Mononuclear cell (primary cell): ENCODE results near the gene SENP2. TPM values are rescaled to one million over a fixed set of nuclear protein-coding genes. Genes with fewer than 3 reads are reported as not detected.
"Not testable (repeated sequence)": the region's sequence is repeated elsewhere in the genome, so short reads cannot be mapped to it uniquely, and the experiment has no call there.

Source experiments
- H3K27me3 ChIP-seq: 2 replicates; pipeline ENCODE4 v1.6.0; 2011; ENCODE audit warnings: low read length, control low read depth; ENCODE audit not compliant: insufficient read depth
- H3K4me1 ChIP-seq: 2 replicates; pipeline ENCODE4 v1.5.1; 2011; ENCODE audit warnings: mild to moderate bottlenecking, low read length, control low read depth; ENCODE audit not compliant: insufficient read depth
- H3K4me3 ChIP-seq: 2 replicates; pipeline ENCODE4 v1.5.1; 2011; ENCODE audit warnings: mild to moderate bottlenecking, low read length, moderate library complexity
- H3K9me3 ChIP-seq: 2 replicates; pipeline ENCODE4 v1.5.1; 2011; ENCODE audit warnings: low read depth, mild to moderate bottlenecking, control low read depth, low read length
- total RNA-seq: library from RNA; depleted of rRNA; stranded (reverse); fragments of >200 nt; gene quantifications from one replicate; pipeline ENCODE4 v1.2.3, GENCODE V29; 2012

SENP2 gene
- total RNA-seq, 1 donor, result 48.4 TPM

DNA sequence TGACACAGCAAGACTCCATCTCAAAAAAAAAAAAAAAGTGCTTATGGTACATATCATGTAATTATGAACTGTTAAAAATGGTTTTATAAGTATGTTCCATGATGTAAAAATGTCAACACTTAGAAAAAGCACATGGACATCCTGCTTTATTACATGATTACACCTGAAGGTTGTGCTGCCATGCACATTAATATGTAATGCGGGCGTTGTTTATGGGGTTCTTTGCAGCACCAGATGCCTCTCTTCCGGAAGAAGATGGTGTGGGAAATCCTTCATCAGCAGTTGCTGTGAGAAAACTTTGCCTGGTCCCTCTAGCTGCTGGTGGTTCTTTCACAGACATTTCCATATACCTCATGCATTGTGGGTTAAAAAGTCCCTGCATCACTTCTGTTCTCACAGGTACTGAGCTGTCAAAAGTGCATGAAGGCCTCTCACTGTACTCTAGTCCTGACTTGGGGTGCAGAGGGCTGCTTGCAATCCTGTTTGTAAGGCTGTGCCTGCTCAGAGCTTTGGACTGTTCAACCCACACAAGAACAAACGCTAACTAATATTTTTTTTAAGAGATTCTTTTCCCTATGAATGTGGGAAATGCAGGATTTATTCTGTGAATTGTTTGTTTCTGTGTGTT, 43.6 kb downstream of the SENP2 start:
- peaks cover 8% of the 10 kb centered on the region for H3K4me1 ChIP-seq
- no peak overlapping the region for H3K4me3 ChIP-seq
- no peaks in the 10 kb centered on the region for H3K27me3 ChIP-seq
- no peaks in the 10 kb centered on the region for H3K9me3 ChIP-seq

DNA sequence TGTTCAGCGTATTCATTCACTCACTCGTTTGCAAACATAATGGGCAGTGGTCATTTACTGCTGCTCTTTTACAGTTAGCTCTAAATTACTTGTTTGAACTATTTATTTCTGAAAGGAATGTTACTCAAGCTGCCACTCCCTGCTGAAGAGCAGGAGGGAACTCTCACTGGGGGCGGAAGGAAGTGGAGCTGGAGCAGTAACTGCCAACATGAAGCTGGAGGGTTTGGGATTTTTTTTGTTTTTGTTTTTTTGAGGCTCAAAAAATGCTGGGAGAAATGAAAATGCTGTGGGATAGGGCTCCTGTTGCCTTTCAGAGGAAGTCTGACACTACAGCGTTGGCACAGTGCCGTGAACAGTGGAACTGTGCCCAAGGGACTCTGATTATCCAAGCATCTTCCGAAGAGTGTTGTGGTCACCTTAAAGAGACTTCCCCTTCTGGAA, 44.1 kb downstream of the SENP2 start:
- no peaks in the 10 kb centered on the region for H3K9me3 ChIP-seq
- H3K27me3 ChIP-seq, result no peaks in the 10 kb centered on the region
- H3K4me3 ChIP-seq, result no peak overlapping the region
- H3K4me1 ChIP-seq, result peaks cover 8% of the 10 kb centered on the region

DNA sequence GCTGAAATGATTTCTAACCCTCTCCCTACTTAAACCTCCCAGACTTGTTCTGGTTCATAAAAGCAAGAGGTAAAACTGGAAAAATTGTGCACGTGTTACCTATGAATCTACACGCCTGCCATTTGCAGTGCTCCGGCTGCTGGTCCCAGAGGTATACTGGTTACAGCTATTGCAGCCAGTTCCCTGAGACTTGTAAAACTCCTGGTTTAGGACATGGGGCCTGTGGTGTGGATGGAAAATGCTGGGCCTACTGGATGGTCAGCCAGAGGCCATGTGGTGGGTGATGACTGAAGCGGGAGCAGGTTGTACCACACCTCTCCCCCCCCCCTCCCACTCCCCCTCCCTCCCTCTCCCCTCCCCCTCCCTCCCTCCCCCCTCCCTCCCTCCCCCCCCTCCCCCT, 45.0 kb downstream of the SENP2 start:
- Histone ChIP-seq H3K9me3 (no peaks in the 10 kb centered on the region), H3K4me3 (no peak overlapping the region), H3K27me3 (no peaks in the 10 kb centered on the region), H3K4me1 (peaks cover 8% of the 10 kb centered on the region)

DNA sequence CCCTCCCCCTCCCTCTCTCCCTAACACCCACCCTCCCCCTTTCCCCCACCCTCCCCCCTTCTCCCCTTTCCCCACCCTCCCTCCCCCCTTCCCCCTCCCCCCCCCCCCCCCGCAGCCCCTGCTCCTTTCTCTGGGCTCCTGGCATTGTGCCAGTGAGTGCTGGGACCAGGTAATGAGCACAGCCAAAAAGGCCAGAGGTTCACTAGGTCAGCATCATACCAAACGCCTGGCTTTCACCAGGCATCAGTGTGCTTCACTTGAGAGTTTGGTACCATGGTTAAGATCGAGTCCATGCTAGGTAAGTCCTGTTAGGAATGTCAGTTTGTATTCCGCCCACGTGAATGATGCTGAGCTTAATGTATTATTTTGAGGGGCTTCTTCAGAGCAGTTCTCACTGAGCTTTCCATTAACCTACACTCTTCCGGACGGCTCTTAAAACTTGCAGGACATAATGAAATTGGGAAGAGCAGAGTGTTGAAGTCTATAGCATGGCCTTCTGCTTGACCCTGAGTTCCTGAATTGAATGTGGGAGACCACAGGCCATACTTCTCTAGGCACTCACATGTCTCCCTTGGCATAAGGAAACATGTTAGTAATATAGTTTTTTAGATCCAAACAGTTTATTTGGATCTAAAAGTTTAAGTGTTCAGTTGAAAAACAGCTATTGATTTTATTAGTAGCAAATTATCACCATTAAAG, 45.6 kb downstream of the SENP2 start:
- Histone ChIP-seq H3K9me3 (no peaks in the 10 kb centered on the region), H3K4me1 (peaks cover 8% of the 10 kb centered on the region), H3K27me3 (no peaks in the 10 kb centered on the region), H3K4me3 (no peak overlapping the region)

DNA sequence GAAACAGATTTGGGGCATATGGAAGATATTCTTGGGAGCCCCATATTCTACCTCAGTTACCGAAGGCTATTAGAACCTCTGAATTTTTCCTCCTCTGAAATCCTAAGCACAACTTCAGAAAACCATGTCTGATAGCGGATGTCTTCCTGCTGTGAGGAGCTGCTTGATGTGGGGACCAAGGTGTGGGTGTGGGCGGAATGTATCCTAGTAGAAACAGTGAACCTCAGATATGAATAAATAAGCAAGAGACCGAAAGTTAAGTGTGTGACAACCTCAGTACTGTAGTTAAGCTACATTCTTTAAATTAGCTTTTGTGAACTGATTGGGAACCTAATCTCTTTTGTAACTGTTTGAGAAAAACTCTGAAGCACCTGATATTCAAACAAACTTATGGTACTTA, 46.9 kb downstream of the SENP2 start:
- Histone ChIP-seq H3K9me3 (no peaks in the 10 kb centered on the region), H3K27me3 (no peaks in the 10 kb centered on the region), H3K4me3 (no peak overlapping the region), H3K4me1 (peaks cover 8% of the 10 kb centered on the region)

DNA sequence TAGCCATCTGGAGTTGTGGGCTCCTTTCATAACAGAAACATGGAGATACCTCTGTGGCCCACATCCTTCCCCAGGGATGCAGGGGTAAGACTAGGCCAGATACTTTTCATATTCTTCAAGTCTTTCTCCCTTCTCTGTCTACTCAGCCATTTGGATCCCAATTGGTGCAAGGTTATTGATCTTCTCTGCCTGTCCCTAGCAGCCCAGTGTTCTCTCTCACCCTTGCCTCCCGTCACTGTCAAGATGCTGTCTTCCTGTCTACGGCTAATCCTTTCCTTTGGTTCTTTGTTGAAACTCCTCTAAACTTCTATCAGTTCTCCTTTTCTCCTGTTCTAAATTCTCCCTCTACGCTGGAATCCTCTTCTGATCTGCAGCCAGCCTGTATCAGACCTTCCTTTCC, 51.3 kb downstream of the SENP2 start:
- Histone ChIP-seq H3K4me1 (no peaks in the 10 kb centered on the region), H3K4me3 (no peak overlapping the region), H3K27me3 (no peaks in the 10 kb centered on the region), H3K9me3 (no peaks in the 10 kb centered on the region)

DNA sequence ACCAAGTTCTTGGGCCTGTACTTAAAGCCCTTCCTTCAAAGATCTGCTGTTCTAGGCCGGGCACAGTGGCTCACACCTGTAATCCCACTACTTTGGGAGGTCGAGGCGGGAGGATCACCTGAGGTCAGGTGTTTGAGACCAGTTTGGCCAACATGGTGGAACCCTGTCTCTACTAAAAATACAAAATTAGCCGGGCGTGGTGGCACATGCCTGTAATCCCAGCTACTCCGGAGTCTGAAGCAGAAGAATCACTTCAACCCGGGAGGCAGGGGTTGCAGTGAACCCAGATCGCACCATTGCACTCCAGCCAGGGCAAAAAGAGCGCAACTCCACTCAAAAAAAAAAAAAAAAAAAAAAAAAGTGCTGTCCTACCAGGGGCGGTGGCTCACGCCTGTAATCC, 52.6 kb downstream of the SENP2 start:
- H3K4me1 ChIP-seq, H3K4me3 ChIP-seq, H3K9me3 ChIP-seq, H3K27me3 ChIP-seq: not testable (repeated sequence)

DNA sequence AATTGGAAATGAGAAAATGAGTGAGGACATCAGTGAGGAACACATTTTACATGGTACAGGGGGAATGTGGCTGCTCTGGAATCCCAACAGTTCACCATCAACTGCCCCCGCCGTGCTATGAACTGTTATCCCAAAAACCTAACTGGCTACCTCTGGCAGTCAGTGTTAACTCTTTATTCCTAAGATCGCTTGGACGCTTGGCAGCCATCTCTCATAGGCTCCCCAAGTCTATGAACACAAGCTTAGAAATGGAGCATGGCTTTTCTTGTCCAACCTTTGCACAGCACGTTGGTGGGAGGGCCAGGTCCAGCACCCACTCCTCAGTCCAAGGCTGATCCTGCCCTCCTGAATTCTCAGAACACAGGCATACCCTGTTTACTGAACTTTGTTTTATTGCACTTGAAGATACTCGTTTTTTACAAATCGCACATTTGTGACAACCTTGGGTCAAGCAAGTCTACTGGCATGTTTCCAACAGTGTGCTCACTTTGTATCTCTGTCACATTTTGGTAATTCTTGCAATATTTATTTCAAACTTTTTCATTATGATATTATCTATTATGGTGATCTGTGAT, 53.6 kb downstream of the SENP2 start:
- no peak overlapping the region for H3K4me3 ChIP-seq
- no peaks in the 10 kb centered on the region for H3K4me1 ChIP-seq
- H3K27me3 ChIP-seq, result no peaks in the 10 kb centered on the region
- no peaks in the 10 kb centered on the region for H3K9me3 ChIP-seq

DNA sequence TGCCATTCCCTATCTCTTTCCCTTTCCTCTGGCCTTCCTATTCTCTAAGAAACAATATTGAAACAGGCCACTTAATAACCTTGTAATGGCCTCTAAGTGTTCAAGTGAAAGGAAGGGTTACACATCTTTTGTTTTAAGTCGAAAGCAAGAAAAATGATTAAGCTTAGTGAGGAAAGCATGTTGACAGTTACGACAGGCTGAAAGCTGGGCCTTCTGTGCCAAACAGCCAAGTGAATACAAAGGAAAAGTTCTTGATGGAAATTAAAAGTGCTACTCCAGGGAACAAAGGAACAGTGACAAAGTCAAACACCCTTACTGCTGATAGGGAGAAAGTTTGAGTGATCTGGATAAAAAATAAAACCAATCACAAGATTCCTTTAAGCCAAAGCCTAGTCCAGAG, 54.2 kb downstream of the SENP2 start:
- Histone ChIP-seq H3K4me1 (no peaks in the 10 kb centered on the region), H3K4me3 (no peak overlapping the region), H3K9me3 (no peaks in the 10 kb centered on the region), H3K27me3 (no peaks in the 10 kb centered on the region)

DNA sequence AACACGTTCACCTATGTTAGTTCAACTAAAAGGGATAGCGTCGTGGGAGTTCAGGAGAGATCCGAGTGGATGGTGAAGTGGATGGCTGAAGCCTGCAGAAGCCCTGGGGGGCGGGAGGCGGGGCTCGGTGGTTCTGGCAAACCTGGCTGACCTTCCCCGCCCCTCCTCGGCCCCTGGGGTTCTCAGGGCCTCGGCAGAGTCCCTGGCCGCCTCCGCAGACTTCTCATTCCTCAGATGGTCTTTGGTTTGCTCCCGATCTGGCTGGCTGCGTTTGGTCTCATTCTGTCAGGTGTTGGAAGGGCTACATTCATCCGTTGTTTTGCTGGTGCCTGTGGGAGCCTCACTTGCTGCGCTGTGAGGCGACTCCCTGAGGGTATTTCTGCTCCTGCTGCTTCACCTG, 59.1 kb downstream of the SENP2 start:
- H3K4me1 ChIP-seq, H3K4me3 ChIP-seq, H3K27me3 ChIP-seq, H3K9me3 ChIP-seq: not testable (repeated sequence)

DNA sequence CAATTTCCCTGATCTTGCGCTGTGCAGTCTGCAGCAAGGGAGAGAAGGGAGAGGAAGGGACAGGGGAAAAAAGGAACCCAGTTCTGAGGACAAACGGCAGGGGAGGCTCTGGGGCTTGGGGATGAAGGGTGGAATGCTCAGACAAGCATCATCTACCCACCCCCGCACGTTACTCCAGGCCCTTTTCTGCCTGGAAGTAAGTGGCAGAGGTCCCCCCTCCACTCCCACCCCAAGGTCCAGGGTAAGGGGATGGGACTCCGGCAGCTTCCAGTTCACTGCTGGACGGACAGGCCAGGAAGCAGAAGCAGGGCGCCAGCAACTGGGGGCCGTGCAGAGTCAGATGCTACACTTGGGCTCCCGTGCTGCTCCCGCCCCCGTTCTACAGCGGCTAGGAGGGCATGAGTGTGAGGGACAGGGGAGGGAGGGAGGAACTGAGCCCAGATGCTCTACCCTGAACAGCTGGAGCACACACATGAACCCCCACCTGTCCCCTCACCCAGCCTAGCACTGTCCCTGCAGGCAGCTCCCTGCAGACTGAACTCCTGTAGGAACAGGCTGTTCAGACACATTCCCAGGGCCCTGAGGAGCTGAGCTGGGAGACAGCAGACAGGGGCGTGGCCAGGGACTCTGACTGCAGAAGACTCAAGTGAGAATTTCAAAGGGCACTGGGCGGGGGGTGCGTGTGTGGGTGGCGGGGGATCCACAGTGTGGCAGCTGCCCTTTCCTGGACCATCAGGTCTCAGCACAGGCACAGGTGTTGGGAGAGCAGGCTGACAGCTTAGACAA, 59.7 kb downstream of the SENP2 start:
- peaks cover 6% of the 10 kb centered on the region for H3K4me1 ChIP-seq
- no peak overlapping the region for H3K4me3 ChIP-seq
- H3K9me3 ChIP-seq, result no peaks in the 10 kb centered on the region
- no peaks in the 10 kb centered on the region for H3K27me3 ChIP-seq

DNA sequence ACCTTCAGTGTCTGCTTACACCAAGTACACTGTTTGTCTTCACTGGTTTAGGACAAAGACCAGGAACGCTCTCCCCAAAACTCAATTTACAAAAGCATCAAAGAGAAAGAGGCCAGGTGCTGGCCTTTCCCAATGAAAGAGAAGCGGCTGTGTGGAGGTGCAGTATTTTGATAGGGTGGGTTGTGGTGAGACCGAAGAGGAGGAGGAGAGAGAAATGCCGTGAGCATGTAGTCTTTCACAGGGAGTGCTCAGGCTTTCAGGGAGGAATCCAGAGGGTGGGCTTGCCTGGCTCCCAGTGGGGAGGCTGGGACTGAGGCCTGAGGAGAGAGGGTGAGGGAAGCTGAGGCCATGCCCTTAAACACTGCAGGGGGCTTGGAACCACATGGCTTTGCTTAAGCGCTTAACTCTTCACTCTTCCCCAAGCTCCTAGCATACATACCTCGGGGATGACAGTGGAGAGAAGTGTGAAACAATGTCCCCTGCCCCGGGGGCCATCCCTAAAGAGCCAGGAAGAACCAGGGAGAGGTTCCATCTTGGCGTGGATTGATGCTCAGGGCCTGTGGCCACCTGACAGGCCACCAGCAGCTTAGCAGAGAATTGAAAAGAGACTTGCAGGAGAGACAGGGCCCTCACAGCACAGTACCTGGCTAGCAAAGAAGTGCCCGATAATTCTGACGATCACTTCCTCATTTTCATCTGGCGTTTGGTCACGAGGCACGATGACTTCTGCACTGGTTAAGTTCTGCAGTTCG, 60.5 kb downstream of the SENP2 start:
- H3K9me3 ChIP-seq, result no peaks in the 10 kb centered on the region
- no peaks in the 10 kb centered on the region for H3K27me3 ChIP-seq
- H3K4me3 ChIP-seq, result no peak overlapping the region
- peaks cover 6% of the 10 kb centered on the region for H3K4me1 ChIP-seq

DNA sequence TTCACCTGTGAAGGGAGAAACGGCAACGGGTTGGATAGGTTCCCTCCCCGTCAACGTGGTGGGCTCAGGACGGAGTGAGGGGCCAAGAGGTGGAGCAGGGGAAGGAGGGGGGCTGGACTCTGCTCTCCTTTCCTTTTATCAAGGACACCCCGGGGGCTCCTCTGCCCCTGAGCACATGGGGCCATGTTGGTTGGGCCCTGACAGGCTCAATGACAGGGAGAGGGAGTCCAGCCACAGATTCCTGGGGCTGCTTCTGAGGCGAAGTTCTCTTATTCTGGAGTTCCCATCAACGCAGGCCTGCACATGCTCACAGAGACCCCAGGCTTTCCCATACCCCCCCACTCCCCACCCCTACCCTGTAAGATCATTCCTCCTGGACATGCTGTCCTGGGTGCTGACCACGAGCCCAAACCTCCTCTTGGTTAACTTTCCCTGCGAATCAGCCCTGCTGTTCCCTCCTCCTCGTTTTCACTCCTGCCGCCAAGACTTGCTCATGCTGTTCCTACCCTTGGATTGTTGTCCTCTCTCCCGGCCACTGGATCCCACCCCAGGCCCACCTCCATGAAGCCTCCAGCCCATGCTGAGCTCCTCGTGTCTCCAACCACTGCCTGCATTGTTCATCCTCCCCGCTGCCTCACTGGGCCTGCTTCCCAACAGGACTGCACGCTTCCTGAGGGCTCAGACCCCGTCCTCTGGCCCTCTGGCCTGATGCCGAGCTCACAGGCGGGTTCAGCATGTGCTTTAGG, 61.2 kb downstream of the SENP2 start:
- H3K4me3 ChIP-seq, result no peak overlapping the region
- no peaks in the 10 kb centered on the region for H3K9me3 ChIP-seq
- peaks cover 6% of the 10 kb centered on the region for H3K4me1 ChIP-seq
- no peaks in the 10 kb centered on the region for H3K27me3 ChIP-seq

DNA sequence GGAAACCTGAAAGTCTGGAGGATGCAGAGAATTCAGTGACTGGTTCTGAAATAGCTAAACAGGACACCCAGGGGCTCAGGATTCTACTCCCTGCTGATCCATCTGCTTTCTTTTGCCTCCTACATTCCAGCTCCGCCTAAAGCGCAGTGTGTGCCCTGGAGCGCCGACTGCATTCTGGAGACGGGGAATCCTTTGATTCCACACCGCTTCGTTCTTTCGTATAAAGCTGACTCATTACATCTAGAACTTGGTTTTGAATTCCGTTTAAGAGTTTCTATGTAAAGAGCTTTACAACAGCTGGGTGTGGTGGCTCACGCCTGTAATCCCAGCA, 61.8 kb downstream of the SENP2 start:
- H3K4me3 ChIP-seq, result no peak overlapping the region
- H3K27me3 ChIP-seq, result no peaks in the 10 kb centered on the region
- peaks cover 6% of the 10 kb centered on the region for H3K4me1 ChIP-seq
- H3K9me3 ChIP-seq, result no peaks in the 10 kb centered on the region
